ENCODE results near the gene CRYL1.

DNA sequence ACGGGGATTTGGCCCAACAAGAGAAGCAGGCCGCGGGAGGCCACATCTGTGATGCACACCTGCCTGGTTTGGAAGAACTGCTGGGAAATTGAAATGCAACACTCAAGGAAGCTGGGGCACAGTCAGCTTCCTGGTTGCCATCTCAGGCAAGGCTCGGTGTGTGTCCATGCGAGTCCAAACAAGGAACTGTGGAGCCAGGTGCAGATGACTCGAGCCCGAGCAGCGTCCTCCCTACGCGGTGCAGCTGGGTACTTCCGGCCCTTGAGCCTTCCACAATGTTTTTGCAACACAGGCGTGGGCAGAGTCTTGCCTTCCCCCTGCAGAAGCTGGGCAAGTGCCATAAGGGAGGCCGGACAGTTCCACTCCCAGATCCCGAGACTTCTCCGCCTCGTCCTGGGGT is 94.6 kb downstream of the CRYL1 start:
- TF ChIP-seq EZH2 (IDR thresholded peaks at IDR 0.05; ENCODE audit: insufficient read depth, poor library complexity, severe bottlenecking) (no peak), EZH2phosphoT487 (IDR thresholded peaks at IDR 0.05; ENCODE audit: insufficient read depth, low read depth) (no peak)

Data from GM23248 (cell line).